DND-41 (cell line): ENCODE results near the gene THOC2.

Source experiments
- CTCF ChIP-seq: IDR thresholded peaks from 2 replicates; pipeline ENCODE4 v1.5.1; 2012; ENCODE audit warnings: borderline replicate concordance, low read length, moderate library complexity, mild to moderate bottlenecking; ENCODE audit not compliant: poor library complexity, severe bottlenecking; ENCODE audit errors: extremely low read depth
- EZH2 ChIP-seq: IDR thresholded peaks from 3 replicates; pipeline ENCODE4 v1.6.1; 2012; ENCODE audit warnings: borderline replicate concordance, low read depth, mild to moderate bottlenecking, moderate library complexity, low read length, inconsistent platforms; ENCODE audit not compliant: severe bottlenecking

GRCh38 chrX:123755107-123755506 lies 22.3 kb upstream of the THOC2 start:
- no peak for TF ChIP-seq CTCF
- no peak for TF ChIP-seq EZH2
